K562 (cell line): ENCODE results near the gene ATXN7L1. TPM values are rescaled to one million over a fixed set of nuclear protein-coding genes. Genes with fewer than 3 reads are reported as not detected.

Experiments
- ATAC-seq: fragments of 200-7000 bp; cut with Tn5 transposase; 3 replicates; pipeline ENCODE4 v1.9.1; 2020; ENCODE audit warnings: moderate library complexity
- BruUV-seq: library from RNA; stranded (reverse); fragments of 400-500 nt; replicated peaks from 2 replicates; lab custom pipeline; 2021; lab: Mats Ljungman, UMichigan
- CTCF ChIA-PET: fragments of 300-600 bp; formaldehyde crosslinking; extraction: SDS; loops from one replicate; lab custom pipeline; 2021; ENCODE audit warnings: low intra/inter-chr PET ratio; lab: Yijun Ruan, JAX
- POLR2A ChIA-PET: fragments of 300-600, 350-650 bp; sonication (Branson Sonifier 250); formaldehyde crosslinking; extraction: SDS; loops from one replicate; lab custom pipeline; 2021; ENCODE audit warnings: antibody characterized with exemption, inconsistent platforms; lab: Yijun Ruan, JAX
- DNase-seq, 4 experiments: peaks; one replicate each; pipeline versions ENCODE4 v3.0.0 to v3.0.0-alpha.2; 2011 to 2018; ENCODE audit warnings: low spot score in 3 of 4, mixed read lengths in 3 of 4; ENCODE audit errors: extremely low read depth in 1 of 4
- FAIRE-seq: peaks from 2 replicates; lab custom pipeline; 2011; peaks lifted over from hg19 to GRCh38; lab: Jason Lieb, UNC
- H2AFZ ChIP-seq: 2 replicates; pipeline ENCODE4 v1.6.0; 2011; ENCODE audit warnings: low read depth, low read length, control low read depth, inconsistent platforms
- H3K27ac ChIP-seq: fragments of 200-600 bp; 3 replicates; pipeline ENCODE4 v1.8.0; 2011; ENCODE audit warnings: low read depth, mild to moderate bottlenecking, control low read depth, inconsistent platforms, low read length, moderate library complexity, mixed read lengths; ENCODE audit errors: extremely low read depth
- H3K27me3 ChIP-seq, 2 experiments: fragments of 300-600 bp in 1 of 2; 2 replicates in 1 of 2; 3 replicates in 1 of 2; pipeline versions ENCODE4 v1.6.0 to v1.8.0; 2011; ENCODE audit warnings: inconsistent platforms in 2 of 2, low read length in 2 of 2, mild to moderate bottlenecking in 1 of 2, mixed read lengths in 1 of 2, moderate library complexity in 1 of 2; ENCODE audit not compliant: control insufficient read depth in 2 of 2, insufficient read depth in 2 of 2
- H3K36me3 ChIP-seq: fragments of 300-600 bp; 3 replicates; pipeline ENCODE4 v1.8.0; 2011; ENCODE audit warnings: mild to moderate bottlenecking, low read length, inconsistent platforms; ENCODE audit not compliant: control insufficient read depth, insufficient read depth
- H3K4me1 ChIP-seq, 2 experiments: fragments of 200-600 bp in 1 of 2; replicated peaks in 1 of 2; 2 replicates in 1 of 2; 3 replicates in 1 of 2; pipeline versions ENCODE4 v1.5.1 to v1.8.0; 2011; ENCODE audit warnings: inconsistent platforms in 2 of 2, low read length in 2 of 2, mild to moderate bottlenecking in 1 of 2, mixed read lengths in 1 of 2, moderate library complexity in 1 of 2; ENCODE audit not compliant: control insufficient read depth in 2 of 2, insufficient read depth in 2 of 2
- H3K4me2 ChIP-seq: 2 replicates; pipeline ENCODE4 v1.6.1; 2011; ENCODE audit warnings: low read length, control low read depth, inconsistent platforms, mixed read lengths; ENCODE audit not compliant: insufficient read depth
- H3K4me3 ChIP-seq: fragments of 200-600 bp; sonication (generic), shearing (Covaris generic); 2 replicates; pipeline ENCODE4 v1.5.1; 2016; ENCODE audit warnings: control low read depth, inconsistent platforms
- H3K79me2 ChIP-seq: fragments of 200-600 bp; 3 replicates; pipeline ENCODE4 v1.8.0; 2011; ENCODE audit warnings: low read length, inconsistent platforms; ENCODE audit not compliant: control insufficient read depth, insufficient read depth
- H3K9ac ChIP-seq, 2 experiments: 2 replicates each; pipeline versions ENCODE4 v1.6.0 to v1.6.1; 2011; ENCODE audit warnings: low read depth in 2 of 2, low read length in 2 of 2, control low read depth in 1 of 2, inconsistent platforms in 1 of 2, mild to moderate bottlenecking in 1 of 2, mixed read lengths in 1 of 2; ENCODE audit not compliant: insufficient read depth in 1 of 2
- H3K9me1 ChIP-seq: one replicate; pipeline ENCODE4 v1.6.0; 2011; ENCODE audit warnings: inconsistent platforms, mild to moderate bottlenecking, low read length, moderate library complexity; ENCODE audit not compliant: control insufficient read depth, insufficient read depth
- H3K9me3 ChIP-seq: replicated peaks from 2 replicates; pipeline ENCODE4 v1.5.1; 2011; ENCODE audit warnings: low read depth, low read length, inconsistent platforms; ENCODE audit not compliant: control insufficient read depth, insufficient read depth
- H4K20me1 ChIP-seq: replicated peaks from 2 replicates; pipeline ENCODE4 v1.6.1; 2011; ENCODE audit warnings: low read length, inconsistent platforms, mixed read lengths; ENCODE audit not compliant: control insufficient read depth, insufficient read depth
- ASH1L ChIP-seq: fragments of 450-650 bp; IDR thresholded peaks from 2 replicates; pipeline ENCODE4 v1.6.1; 2018; ENCODE audit warnings: borderline replicate concordance, mild to moderate bottlenecking, low read depth; ENCODE audit not compliant: partially characterized antibody
- DNMT1 ChIP-seq: fragments of 450-650 bp; IDR thresholded peaks from 2 replicates; pipeline ENCODE4 v1.6.1; 2016; ENCODE audit warnings: antibody characterized with exemption, mild to moderate bottlenecking
- E4F1 ChIP-seq: fragments of 250-450 bp; sonication (Bioruptor Pico); IDR thresholded peaks from 2 replicates; pipeline ENCODE4 v1.5.0; 2021; ENCODE audit warnings: mild to moderate bottlenecking, borderline replicate concordance
- EP300 ChIP-seq: IDR thresholded peaks from 2 replicates; pipeline ENCODE4 v1.6.1; 2012; ENCODE audit warnings: low read length, improper control_type of control experiment
- GABPB1 ChIP-seq: sonication (generic); formaldehyde crosslinking; IDR thresholded peaks from 2 replicates; pipeline ENCODE4 v1.8.0; 2022; ENCODE audit warnings: mild to moderate bottlenecking, missing genetic modification reagents
- HDAC1 ChIP-seq, 2 experiments: fragments of 450-650 bp; IDR thresholded peaks; 2 replicates each; pipeline ENCODE4 v1.6.1; 2016 to 2017; ENCODE audit warnings: inconsistent platforms in 1 of 2, mild to moderate bottlenecking in 1 of 2, moderate library complexity in 1 of 2
- HMG20A ChIP-seq: fragments of 450-650 bp; formaldehyde crosslinking; conservative IDR thresholded peaks from 2 replicates; pipeline ENCODE4 v1.4.0; 2020; ENCODE audit warnings: mild to moderate bottlenecking, mixed read lengths
- HSF4 ChIP-seq: fragments of 250-450 bp; sonication (Bioruptor Pico); IDR thresholded peaks from 2 replicates; pipeline ENCODE4 v2.1.2; 2022; ENCODE audit warnings: mild to moderate bottlenecking, moderate library complexity, borderline replicate concordance
- MEF2A ChIP-seq: IDR thresholded peaks from 2 replicates; pipeline ENCODE4 v1.6.1; 2011; ENCODE audit warnings: low read depth, mild to moderate bottlenecking, low read length, moderate library complexity; ENCODE audit not compliant: control insufficient read depth
- MEF2D ChIP-seq: conservative IDR thresholded peaks from 2 replicates; pipeline ENCODE4 v1.6.1; 2016; ENCODE audit warnings: low read depth, missing genetic modification characterization, missing compliant biosample characterization
- MIER1 ChIP-seq: fragments of 450-650 bp; IDR thresholded peaks from 2 replicates; pipeline ENCODE4 v1.6.1; 2016; ENCODE audit warnings: antibody characterized with exemption, mild to moderate bottlenecking, low read depth
- PHB2 ChIP-seq: fragments of 450-650 bp; IDR thresholded peaks from 2 replicates; pipeline ENCODE4 v1.6.1; 2017; ENCODE audit warnings: low read depth
- RUNX1 ChIP-seq: sonication (generic); IDR thresholded peaks from 2 replicates; pipeline ENCODE4 v1.6.1; 2016; ENCODE audit warnings: antibody characterized with exemption, low read depth
- SMC3 ChIP-seq: conservative IDR thresholded peaks from 2 replicates; pipeline ENCODE4 v1.6.1; 2011; ENCODE audit warnings: low read depth, low read length, improper control_type of control experiment; ENCODE audit not compliant: insufficient read depth
- SRSF3 ChIP-seq: fragments of 200-400 bp; formaldehyde crosslinking; IDR thresholded peaks from 2 replicates; pipeline ENCODE4 v1.6.1; 2016; ENCODE audit warnings: mild to moderate bottlenecking, low read length, moderate library complexity; ENCODE audit not compliant: insufficient read depth
- TBP ChIP-seq: optimal IDR thresholded peaks from 2 replicates; pipeline ENCODE3; 2011; ENCODE audit warnings: low read depth, low read length, improper control_type of control experiment
- UBTF ChIP-seq, 2 experiments: IDR thresholded peaks; 2 replicates each; pipeline ENCODE4 v1.6.1; 2012; ENCODE audit warnings: improper control_type of control experiment in 2 of 2, low read depth in 2 of 2, low read length in 2 of 2, borderline replicate concordance in 1 of 2
- YBX1 ChIP-seq: fragments of 450-650 bp; IDR thresholded peaks from 2 replicates; pipeline ENCODE4 v1.7.1; 2016; ENCODE audit warnings: mild to moderate bottlenecking
- ZNF146 ChIP-seq: IDR thresholded peaks from one replicate; pipeline ENCODE4 v1.6.1; 2018; ENCODE audit warnings: missing compliant biosample characterization; ENCODE audit not compliant: unreplicated experiment
- WGBS: fragments of 100-300 bp; shearing (Covaris generic); methylation state at CpG from one replicate; pipeline ENCODE4 v1.1.6; 2016; ENCODE audit warnings: low coverage, mixed read lengths; ENCODE audit not compliant: insufficient coverage; ENCODE audit errors: missing lambda C conversion rate; 5-methylcytosine and 5-hydroxymethylcytosine counted together
- in situ Hi-C: fragments of 300-500 bp; cut with MboI; formaldehyde crosslinking; loops from 4 replicates; pipeline ENCODE4 v1.15.0; 2018; ENCODE audit warnings: inconsistent platforms, mixed read lengths
- intact Hi-C: fragments of 100-400 bp; cut with micrococcal nuclease; formaldehyde crosslinking; loops from 2 replicates; pipeline ENCODE4 v1.14.2; 2022
- polyA plus RNA-seq, 8 experiments: library from polyadenylated mRNA; depleted of rRNA in 4 of 8; stranded (reverse) in 5 of 8; unstranded in 3 of 8; fragments of >200 nt; fragmentation: Nextera tagmentation in 2 of 8; fragmentation: Illumina TruSeq in 1 of 8; extraction: Ambion mirVana in 2 of 8; extraction: Trizol in 1 of 8; gene quantifications; 2 replicates each; pipeline versions ENCODE4 v1.2.1 to v1.2.3, GENCODE V29; 2011 to 2014; ENCODE audit warnings: inconsistent platforms in 1 of 8, missing spikeins in 1 of 8
- total RNA-seq, 7 experiments: library from RNA; depleted of rRNA in 6 of 7; stranded (reverse); fragments of >200 nt in 6 of 7; fragmentation: Illumina TruSeq in 2 of 7; extraction: Trizol in 2 of 7; gene quantifications; 2 replicates each; pipeline versions ENCODE4 v1.2.1 to v1.2.3, GENCODE V29; 2011 to 2021; ENCODE audit warnings: low replicate concordance in 1 of 7

ATXN7L1 gene
- total and polyA plus RNA-seq, 9 of the 15 experiments (the other 6 are each of a cell fraction or from before 2014, with no cell fraction given): 6.6 to 13.7 (median 10.7) TPM

- Histone ChIP-seq H3K4me1 (peaks cover 7 to 14% of the 10 kb centered on the region in 2 experiments; a peak in 4 of 5 replicates), H3K36me3 (no peaks in the 10 kb centered on the region)
- no peak for TF ChIP-seq PHB2
- TF ChIP-seq MIER1: no peak
- no peak for TF ChIP-seq HMG20A
- TF ChIP-seq MEF2D (tag): no peak
- no peak for TF ChIP-seq E4F1
- no peak for TF ChIP-seq SRSF3
- TF ChIP-seq ZNF146: no peak
- TF ChIP-seq MEF2A: no peak
- TF ChIP-seq GABPB1 (CRISPR knock-in tag): peak; percentile 14; the same call in 1 of the 2 replicates
- TF ChIP-seq TBP: peak; percentile 31
- TF ChIP-seq YBX1: no peak
- no peak for TF ChIP-seq HDAC1 (IDR thresholded peaks at IDR 0.05)
- TF ChIP-seq SMC3: no peak
- no peak for TF ChIP-seq HSF4 (CRISPR knock-in tag)
- TF ChIP-seq DNMT1: no peak
- TF ChIP-seq EP300: no peak
- peak in 1 of 2 experiments; percentile 34; a peak in 1 of 4 replicates for TF ChIP-seq UBTF (IDR thresholded peaks at IDR 0.05; ENCODE audit: borderline replicate concordance in 1 of 2, low read depth in 2 of 2, low read length in 2 of 2)
- TF ChIP-seq ASH1L: no peak
- TF ChIP-seq RUNX1: 0 out of 2 replicates have a peak, but pooled peaks have one; percentile 32
Observed at GRCh38 chr7:105876964-105877601, 684 bp upstream of the ATXN7L1 start.

More at GRCh38 chr7:105876964-105877601, 684 bp upstream of the ATXN7L1 start:
- CTCF ChIA-PET: no interaction called here
- Histone ChIP-seq H3K9me3 (no peaks in the 10 kb centered on the region), H3K4me3 (peak overlapping the region; percentile 42), H3K27me3 (peaks cover 26 to 29% of the 10 kb centered on the region in 2 experiments), H3K79me2 (peaks cover 4% of the 10 kb centered on the region; the same call in 2 of the 3 replicates), H3K9me1 (no peaks in the 10 kb centered on the region), H3K9ac (peak overlapping the region in 1 of 2 experiments; percentile 85; a peak in 2 of 4 replicates), H3K27ac (no peak overlapping the region), H2AFZ (peak overlapping the region; percentile 86), H4K20me1 (no peaks in the 10 kb centered on the region), H3K4me2 (peak overlapping the region; percentile 76)
- no TSS peak for BruUV-seq
- no peak for FAIRE-seq
- peak; percentile 27 for ATAC-seq
- intact Hi-C loops (loop anchor here (5.0 kb wide), 1 partner anchor 110 kb away; no protein-coding TSS in a partner anchor), in situ Hi-C loops (no loop called here)
- 7% methylated on average over 38 of the region's 42 CpGs for WGBS
- DNase-seq: peak; percentile 32 to 44 (median 40)
- POLR2A ChIA-PET: interaction anchor here (1.2 to 2.4 kb wide), 2 partner anchors 14 to 23 kb away, joined by 3 to 6 read pairs; no protein-coding TSS in a partner anchor
